ENCODE measurements around the gene PROM1. TPM values are rescaled to one million over a fixed set of nuclear protein-coding genes. Genes with fewer than 3 reads are reported as not detected.
A peak's percentile ranks its signal among the peaks of the same experiment; 100 is the strongest.

The PROM1 gene
- total RNA-seq, 1 donor from 2014 or later = 37.0 TPM

- DNase-seq (ENCODE audit: low spot score) = no peak
Measured at GRCh38 chr4:15948826-15949225, 135.0 kb downstream of the PROM1 start.

GRCh38 chr4:15947684-15948083 lies 136.1 kb downstream of the PROM1 start:
- no peak for DNase-seq (ENCODE audit: low spot score)

- DNase-seq (ENCODE audit: low spot score) = no peak
Measured at GRCh38 chr4:15945516-15945915, 138.3 kb downstream of the PROM1 start.

- DNase-seq (ENCODE audit: low spot score) = no peak
Measured at GRCh38 chr4:15944895-15945294, 138.9 kb downstream of the PROM1 start.

- no peak for DNase-seq (ENCODE audit: low spot score)
Measured at GRCh38 chr4:15942283-15942682, 141.5 kb downstream of the PROM1 start.

GRCh38 chr4:15938640-15939039 lies 145.2 kb downstream of the PROM1 start, which contains the start of gene FGFBP1:
FGFBP1 (minus strand) TSS chr4:15938740; CDS start chr4:15936632, 2,108 bp downstream.
- DNase-seq (ENCODE audit: low spot score) = no peak

- DNase-seq (ENCODE audit: low spot score) = no peak
Measured at GRCh38 chr4:15938182-15938581, 145.6 kb downstream of the PROM1 start.

GRCh38 chr4:15936495-15936894 lies 147.3 kb downstream of the PROM1 start:
- DNase-seq (ENCODE audit: low spot score) = peak; percentile 47

- DNase-seq (ENCODE audit: low spot score) = no peak
Measured at GRCh38 chr4:15935504-15936402, 148.1 kb downstream of the PROM1 start.

GRCh38 chr4:15934259-15934658 lies 149.6 kb downstream of the PROM1 start:
- DNase-seq (ENCODE audit: low spot score) = no peak

- no peak for DNase-seq (ENCODE audit: low spot score)
Measured at GRCh38 chr4:15931451-15932210, 152.2 kb downstream of the PROM1 start.

- DNase-seq (ENCODE audit: low spot score) = no peak
Measured at GRCh38 chr4:15930314-15930713, 153.5 kb downstream of the PROM1 start.

- DNase-seq (ENCODE audit: low spot score) = no peak
Measured at GRCh38 chr4:15929540-15929939, 154.3 kb downstream of the PROM1 start.

- no peak for DNase-seq (ENCODE audit: low spot score)
Measured at GRCh38 chr4:15928883-15929282, 154.9 kb downstream of the PROM1 start.

- no peak for DNase-seq (ENCODE audit: low spot score)
Measured at GRCh38 chr4:15926486-15926885, 157.3 kb downstream of the PROM1 start.

GRCh38 chr4:15925830-15926229 lies 158.0 kb downstream of the PROM1 start:
- no peak for DNase-seq (ENCODE audit: low spot score)

GRCh38 chr4:15921592-15921932 lies 162.3 kb downstream of the PROM1 start:
- DNase-seq (ENCODE audit: low spot score) = no peak

GRCh38 chr4:15920723-15921591 lies 162.9 kb downstream of the PROM1 start:
- peak; percentile 65 for DNase-seq (ENCODE audit: low spot score)

- DNase-seq (ENCODE audit: low spot score) = no peak
Measured at GRCh38 chr4:15918484-15919129, 165.2 kb downstream of the PROM1 start.

All from ureter (tissue), 1 donor.